Stimulated activated CD4-positive, alpha-beta T cell treated with anti-CD3 and anti-CD28 coated beads, Interleukin-2, amount 100 ng/mL, for 24 hours (primary cell): ENCODE measurements around the gene SYNGR3.
"Not testable (repeated sequence)": the region's sequence is repeated elsewhere in the genome, so short reads cannot be mapped to it uniquely, and the experiment has no call there.

Experiments
- DNase-seq, 2 donors: peaks; one replicate each; pipeline ENCODE4 v3.0.0-alpha.2; 2020

SYNGR3 gene

DNA sequence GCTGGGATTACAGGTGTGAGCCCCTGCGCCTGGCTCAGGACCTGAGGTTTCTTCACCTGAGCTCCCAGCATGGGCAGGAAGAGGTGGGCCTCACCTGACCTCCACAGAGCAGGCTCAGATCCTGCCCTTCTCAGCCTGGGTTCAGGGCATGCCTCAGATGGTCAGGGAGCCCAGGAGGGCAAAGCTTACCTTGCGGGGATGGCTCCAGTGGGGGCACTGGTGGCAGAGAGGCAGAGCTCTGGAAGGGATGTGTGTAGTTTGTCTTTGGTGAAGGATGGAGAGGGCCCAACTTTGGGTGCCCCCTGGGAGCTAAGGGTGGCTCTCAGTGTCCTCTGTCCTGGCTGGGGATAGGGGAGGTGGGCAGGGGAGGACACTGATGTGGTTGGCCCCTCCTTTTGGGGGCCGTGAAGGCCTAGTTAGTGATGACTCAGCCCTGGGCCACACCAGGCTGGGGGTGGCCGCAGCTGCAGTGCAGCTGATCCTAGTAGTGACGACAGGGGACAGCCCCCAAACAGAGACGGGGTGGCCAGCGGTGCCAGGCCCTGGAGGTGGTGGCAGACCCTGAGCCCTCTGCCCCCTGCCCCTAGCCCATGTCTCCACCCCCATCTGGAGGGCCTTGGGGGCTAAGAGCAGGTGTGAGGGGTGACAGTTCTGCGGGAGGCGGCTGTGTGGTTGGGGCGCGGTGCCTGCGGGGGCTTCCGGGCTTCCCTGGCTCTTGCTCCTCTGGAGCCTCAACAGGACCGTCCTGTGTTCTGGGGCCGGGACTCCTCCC, 42.7 kb downstream of the SYNGR3 start:
- no peak for DNase-seq

DNA sequence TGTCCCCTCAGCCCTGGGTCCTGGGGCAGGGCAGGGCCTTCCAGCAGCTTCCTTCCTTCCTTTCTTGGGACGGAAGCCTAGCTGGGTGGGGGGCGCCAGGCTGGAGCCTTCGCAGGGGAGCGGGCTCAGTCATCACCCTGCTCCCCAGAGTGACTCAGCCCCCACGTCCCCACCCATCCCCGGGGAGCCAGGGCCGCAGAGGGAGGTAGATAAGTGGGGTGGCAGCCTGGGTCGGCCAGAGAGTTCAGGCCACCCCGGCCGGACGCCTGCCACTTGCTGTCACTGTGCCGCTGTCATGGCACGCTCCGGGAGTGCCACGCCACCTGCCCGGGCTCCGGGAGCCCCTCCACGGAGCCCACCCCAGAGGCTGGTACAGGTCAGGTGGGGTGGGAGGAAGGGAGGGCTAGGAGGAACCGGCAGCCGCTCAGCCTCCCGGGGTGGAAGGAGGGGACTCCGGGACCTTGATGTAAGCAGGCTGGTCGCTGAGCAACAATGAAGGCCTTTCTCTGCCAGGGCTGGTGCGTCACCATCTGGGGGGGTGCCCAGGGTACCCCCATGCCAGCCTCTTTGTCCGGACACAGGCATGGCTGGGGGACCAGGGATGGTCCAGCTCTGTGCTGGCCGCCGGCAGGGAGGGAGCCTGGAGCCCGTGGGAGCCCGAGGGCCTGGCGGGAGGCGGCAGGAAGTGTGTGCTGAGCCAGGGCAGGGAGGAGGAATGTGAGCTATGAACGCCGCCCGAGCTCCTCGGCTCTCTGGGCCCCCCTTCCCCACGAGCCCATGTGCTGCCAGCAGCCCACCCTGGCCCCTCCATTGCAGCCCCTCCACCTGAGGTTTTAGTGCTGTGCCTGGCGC, 43.5 kb downstream of the SYNGR3 start:
- no peak for DNase-seq

GRCh38 chr16:2033909-2034695, 44.3 kb downstream of the SYNGR3 start:
- not testable (repeated sequence) for DNase-seq

DNA sequence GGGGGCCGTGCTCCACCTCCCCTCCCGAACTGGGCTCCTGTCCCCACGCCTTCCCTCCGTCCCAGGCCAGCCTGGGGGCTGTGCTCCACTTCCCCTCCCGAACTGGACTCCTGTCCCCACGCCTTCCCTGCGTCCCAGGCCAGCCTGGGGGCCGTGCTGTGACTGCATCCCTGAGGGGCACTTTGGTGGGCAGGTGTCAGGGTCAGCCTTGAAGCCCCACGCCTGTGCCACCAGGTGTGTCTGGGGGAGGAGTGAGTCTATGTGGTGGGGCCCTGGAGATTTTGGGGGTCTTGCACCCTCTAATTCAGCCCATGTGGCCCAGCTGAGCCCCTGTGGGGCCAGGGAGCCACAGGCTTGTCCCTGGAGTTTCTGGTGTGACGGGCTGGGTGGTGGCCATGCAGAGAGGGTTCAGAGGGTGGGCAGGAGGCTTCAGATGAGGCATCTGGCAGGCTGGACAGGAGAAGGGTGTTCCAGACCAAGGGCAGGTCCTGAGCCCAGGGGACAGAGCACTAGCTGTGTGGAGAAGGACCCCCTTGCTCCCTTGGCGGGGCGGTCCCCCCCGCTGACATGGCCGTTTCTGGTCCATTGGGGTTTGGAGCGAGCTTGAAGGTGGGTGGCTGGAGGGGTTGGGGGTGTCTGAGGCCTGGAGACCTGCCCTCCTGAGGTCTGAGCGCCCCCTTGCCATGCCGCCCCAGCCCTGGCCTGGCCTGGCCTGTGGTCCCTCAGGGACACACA, 45.1 kb downstream of the SYNGR3 start:
- no peak for DNase-seq

GRCh38 chr16:2035431-2036199, 45.8 kb downstream of the SYNGR3 start:
- no peak for DNase-seq

DNA sequence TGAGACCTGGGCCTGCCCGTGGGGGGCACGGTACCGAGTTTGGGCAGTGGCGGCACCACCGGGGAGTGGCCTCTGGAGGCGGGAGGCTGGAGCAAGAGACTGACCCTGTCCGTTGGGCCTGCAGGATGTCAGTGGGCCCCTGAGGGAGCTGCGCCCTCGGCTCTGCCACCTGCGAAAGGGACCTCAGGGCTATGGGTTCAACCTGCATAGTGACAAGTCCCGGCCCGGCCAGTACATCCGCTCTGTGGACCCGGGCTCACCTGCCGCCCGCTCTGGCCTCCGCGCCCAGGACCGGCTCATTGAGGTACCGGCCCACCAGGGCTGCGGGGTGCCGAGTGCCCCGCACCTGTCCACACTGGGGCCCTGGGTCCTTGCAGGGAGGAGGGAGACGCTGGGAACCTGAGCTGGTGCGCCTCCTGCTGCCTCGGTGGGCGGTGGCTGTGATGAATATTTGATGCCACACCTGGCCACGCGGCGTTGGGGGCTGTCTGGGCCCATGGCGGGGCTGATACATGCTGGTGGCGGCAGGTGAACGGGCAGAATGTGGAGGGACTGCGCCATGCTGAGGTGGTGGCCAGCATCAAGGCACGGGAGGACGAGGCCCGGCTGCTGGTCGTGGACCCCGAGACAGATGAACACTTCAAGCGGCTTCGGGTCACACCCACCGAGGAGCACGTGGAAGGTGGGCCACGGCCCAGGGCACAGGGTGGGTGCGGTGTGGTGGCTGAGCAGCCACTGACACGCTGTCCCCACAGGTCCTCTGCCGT, 46.6 kb downstream of the SYNGR3 start:
- DNase-seq, result no peak

DNA sequence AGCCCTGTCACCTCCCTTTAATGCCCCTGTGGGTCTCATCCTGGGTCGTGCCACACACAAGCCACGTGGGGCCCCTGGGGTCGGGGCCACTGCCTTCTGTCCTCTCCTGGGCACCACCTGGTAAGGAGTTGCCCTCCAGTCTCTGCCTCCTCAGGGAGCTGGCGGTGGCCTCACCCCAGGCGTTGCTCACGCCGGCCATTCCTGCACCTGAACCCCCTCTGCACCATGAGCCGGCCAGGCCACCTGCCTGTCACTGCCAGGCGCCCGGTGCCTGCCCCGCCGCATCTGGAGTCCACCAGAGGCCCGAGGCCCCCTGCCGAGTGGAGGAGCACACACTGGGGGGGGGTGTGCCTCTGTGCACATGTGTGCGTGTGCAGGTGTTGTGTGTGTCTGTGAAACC, 47.3 kb downstream of the SYNGR3 start:
- no peak for DNase-seq

DNA sequence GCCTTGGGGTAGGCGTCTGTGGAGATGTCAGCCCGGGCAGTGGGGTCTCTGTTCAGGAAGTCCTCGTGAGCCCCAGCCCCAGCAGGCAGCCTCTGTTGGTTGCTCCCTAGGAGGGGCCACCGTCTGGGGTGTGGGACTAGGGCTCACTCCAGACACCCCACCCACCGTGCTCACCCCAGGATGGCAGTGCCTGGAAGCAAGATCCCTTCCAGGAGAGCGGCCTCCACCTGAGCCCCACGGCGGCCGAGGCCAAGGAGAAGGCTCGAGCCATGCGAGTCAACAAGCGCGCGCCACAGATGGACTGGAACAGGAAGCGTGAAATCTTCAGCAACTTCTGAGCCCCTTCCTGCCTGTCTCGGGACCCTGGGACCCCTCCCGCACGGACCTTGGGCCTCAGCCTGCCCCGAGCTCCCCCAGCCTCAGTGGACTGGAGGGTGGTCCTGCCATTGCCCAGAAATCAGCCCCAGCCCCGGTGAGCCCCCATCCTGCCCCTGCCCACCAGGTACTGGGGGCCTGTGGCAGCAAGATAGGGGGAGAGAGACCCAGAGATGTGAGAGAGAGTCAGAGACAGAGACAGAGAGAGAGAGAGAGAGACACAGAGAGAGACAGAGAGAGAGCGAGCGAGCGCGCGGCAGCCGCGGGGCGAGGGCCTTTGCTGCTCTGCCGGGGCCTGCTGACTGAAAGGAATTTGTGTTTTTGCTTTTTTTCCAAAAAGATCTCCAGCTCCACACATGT, 48.0 kb downstream of the SYNGR3 start:
- DNase-seq, result no peak

DNA sequence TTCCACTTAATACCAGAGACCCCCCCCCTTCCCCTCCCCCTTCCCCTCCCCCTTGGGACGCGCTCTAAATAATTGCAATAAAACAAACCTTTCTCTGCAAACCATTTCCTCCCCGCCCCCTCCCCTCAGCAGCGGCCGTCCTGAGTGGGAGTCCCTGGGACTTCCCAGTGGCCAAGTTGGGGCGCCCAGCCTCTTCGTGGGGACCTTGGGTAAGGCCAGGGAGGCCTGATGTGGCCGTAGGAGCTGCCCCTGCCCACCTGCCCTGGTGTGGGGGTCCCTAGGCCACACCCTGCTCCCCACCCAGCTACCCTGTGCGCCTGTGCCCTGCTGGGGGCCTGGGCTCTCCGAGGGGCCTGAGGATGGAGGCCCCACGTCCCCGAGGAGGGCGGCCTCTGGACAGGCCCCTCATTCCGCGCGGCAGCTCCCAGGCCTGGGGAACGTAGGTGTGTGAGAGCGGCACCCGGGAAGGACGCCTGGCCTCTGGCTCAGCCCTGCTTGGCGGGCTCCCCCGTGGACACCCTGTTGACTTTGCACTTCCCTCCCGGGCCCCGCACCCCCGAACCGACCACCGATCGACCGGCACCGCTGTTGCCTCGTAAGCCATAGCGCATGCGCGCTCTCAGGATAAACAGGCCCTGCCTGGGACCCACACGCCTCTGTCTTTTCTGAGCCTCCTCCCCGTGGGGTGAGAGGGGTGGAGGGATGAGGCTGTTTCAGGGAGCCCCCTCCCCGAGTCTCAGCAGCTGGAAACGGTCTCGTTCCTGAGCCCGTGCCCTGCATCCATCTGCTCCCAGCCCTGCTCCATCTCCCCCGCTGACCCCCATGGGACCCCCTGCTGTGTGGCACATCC, 48.8 kb downstream of the SYNGR3 start:
- DNase-seq, result no peak

- no peak for DNase-seq
Measured at GRCh38 chr16:2039274-2040031, 49.7 kb downstream of the SYNGR3 start.

DNA sequence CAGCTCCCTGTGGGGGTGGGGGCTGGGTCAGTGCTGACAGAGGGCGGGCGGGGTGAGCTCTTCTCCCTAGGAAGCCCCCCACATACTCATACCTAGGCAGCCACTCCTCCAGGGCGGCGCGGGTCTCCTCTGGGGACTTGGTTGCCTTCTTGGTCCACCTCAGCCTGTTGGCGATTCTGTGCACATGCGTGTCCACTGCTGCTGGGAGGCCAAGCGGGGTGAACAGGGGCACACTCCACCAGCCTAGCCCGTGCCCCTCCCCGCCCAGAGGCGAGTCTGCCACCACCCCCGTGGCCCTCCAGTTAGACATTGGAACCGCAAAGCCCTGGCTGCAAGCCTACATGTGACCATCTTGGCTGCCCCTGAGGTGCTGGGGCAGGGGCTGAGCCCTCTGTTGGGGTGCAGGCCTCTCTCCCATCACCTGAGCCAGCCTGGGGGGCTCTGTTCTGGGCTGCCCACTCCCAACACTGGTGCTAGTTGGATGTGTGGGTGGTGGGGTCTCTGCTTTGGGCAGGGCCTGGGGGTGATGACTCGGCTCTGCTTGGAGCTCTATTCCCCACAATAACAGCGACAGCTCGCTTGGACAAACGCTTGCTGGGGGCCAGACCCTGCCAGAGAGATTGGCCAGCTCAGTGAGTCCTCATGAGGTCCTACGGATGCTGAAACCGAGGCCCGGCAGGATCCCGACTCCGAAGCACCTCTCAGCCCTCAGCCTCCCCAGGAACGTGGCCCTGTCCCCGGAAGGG, 50.4 kb downstream of the SYNGR3 start:
- DNase-seq, result no peak

GRCh38 chr16:2040787-2041522, 51.2 kb downstream of the SYNGR3 start:
- DNase-seq, result no peak

DNA sequence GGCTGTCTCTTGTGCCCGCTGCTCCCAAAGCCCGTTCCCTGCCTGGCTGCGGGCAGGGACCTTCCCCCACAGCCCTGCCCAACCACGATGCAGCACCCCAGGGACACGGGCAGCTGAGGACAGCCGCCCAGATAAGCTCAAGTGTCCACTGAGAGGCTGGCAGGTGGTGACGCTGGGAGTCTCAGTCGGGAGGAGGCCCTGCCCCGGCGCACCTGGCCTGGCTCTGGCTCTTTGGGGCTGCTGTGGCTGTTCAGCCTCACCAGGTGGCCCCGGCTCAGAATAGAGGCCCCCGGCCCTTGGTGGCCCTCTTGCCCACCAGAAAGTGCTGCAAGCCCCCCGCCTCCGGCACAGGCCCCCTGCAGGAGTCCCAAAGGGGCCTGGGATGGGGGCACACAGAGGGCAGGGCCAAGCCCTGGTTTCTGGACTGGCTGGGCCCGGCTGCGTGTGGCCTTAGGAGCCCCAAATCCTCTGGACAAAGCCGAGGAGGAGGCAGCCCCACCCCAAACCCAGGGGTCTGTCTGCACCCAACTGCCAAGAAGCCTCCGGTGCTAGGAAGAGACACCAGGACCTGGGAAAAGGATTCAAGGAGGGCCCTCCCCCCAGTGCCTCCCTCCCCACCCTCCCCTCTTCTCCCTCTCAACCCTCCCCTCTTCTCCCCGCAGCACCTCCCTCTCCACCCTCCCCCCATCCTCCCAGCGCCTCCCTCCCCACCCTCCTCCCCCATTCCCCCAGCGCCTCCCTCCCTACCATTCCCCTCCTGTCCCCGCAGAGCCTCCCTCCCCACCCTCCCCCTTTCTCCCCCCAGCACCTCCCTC, 52.6 kb downstream of the SYNGR3 start:
- DNase-seq, result no peak

- DNase-seq, result no peak
Measured at GRCh38 chr16:2042986-2043666, 53.4 kb downstream of the SYNGR3 start.
